Kidney (tissue), 14 donors: ENCODE results near the gene LMNA. TPM values are rescaled to one million over a fixed set of nuclear protein-coding genes. Genes with fewer than 3 reads are reported as not detected.
A peak's percentile ranks its signal among the peaks of the same experiment; 100 is the strongest.

Experiments used
- DNase-seq, 5 donors: peaks; one replicate each; pipeline ENCODE4 v3.0.0-alpha.2; 2013 to 2020
- FAIRE-seq: peaks from 2 replicates; lab custom pipeline; 2012; peaks lifted over from hg19 to GRCh38; lab: Jason Lieb, UNC
- H3K27ac ChIP-seq, 2 donors: one replicate each; pipeline ENCODE4 v1.7.0; 2013; ENCODE audit warnings: low read depth in 2 of 2, low read length in 2 of 2, inconsistent platforms in 1 of 2
- H3K27me3 ChIP-seq: one replicate; pipeline ENCODE4 v1.7.1; 2013; ENCODE audit warnings: low read length, inconsistent platforms; ENCODE audit not compliant: control insufficient read depth, insufficient read depth
- H3K36me3 ChIP-seq, 3 donors: one replicate each; pipeline versions ENCODE4 v1.7.0 to v1.7.1; 2013; ENCODE audit warnings: low read length in 3 of 3, control low read depth in 1 of 3, inconsistent platforms in 1 of 3; ENCODE audit not compliant: insufficient read depth in 3 of 3, control insufficient read depth in 2 of 3
- H3K4me1 ChIP-seq, 3 donors: one replicate each; pipeline versions ENCODE4 v1.7.0 to v1.7.1; 2013; ENCODE audit warnings: low read length in 3 of 3, inconsistent platforms in 1 of 3, low read depth in 1 of 3; ENCODE audit not compliant: control insufficient read depth in 2 of 3, insufficient read depth in 2 of 3
- H3K4me3 ChIP-seq, 3 donors: one replicate each; pipeline versions ENCODE4 v1.7.0 to v1.8.1; 2013; ENCODE audit warnings: low read length in 3 of 3, control low read depth in 1 of 3, inconsistent platforms in 1 of 3
- H3K9ac ChIP-seq, 3 donors: one replicate each; pipeline versions ENCODE4 v1.7.0 to v1.7.1; 2013; ENCODE audit warnings: low read length in 3 of 3, control low read depth in 1 of 3, inconsistent platforms in 1 of 3
- H3K9me3 ChIP-seq, 3 donors: one replicate each; pipeline versions ENCODE4 v1.7.0 to v1.7.1; 2013; ENCODE audit warnings: low read length in 3 of 3, control low read depth in 1 of 3, inconsistent platforms in 1 of 3; ENCODE audit not compliant: control insufficient read depth in 2 of 3, insufficient read depth in 1 of 3
- intact Hi-C: fragments of 100-400 bp; cut with DNase I; formaldehyde crosslinking; loops from one replicate; pipeline ENCODE4 v1.11.1; 2022
- polyA plus RNA-seq: library from polyadenylated mRNA; stranded (reverse); fragments of 350-450 nt; fragmentation: Illumina TruSeq; extraction: RNeasy Lipid Tissue Mini Kit (QIAGEN cat#74804); gene quantifications from one replicate; pipeline ENCODE4 v1.2.3, GENCODE V29; 2014; ENCODE audit warnings: low read depth, low replicate concordance; ENCODE audit not compliant: insufficient read depth
- total RNA-seq: library from RNA; stranded (reverse); fragmentation: NEBNext Ultra II Directional; extraction: Animal tissue kit (Norgen Biotek cat#: 25700); gene quantifications from one replicate; pipeline ENCODE4 v1.2.1, GENCODE V29; 2021
- TF ChIP-seq, protein P1 (sequence below): IDR thresholded peaks from 3 replicates; pipeline ENCODE4 v1.5.1; 2012; ENCODE audit warnings: mild to moderate bottlenecking, moderate library complexity, borderline replicate concordance; ENCODE audit not compliant: insufficient read depth; ENCODE audit errors: extremely low read depth
- donor health status: control.
- donor health status: control.
- donor health status: control.
- donor health status: control.
- donor health status: control.
- donor health status: DM: yes; HTN: yes; CAD: no.
- donor health status: Normal renal cell carcinoma (clear cell type).

Gene LMNA
- total and polyA plus RNA-seq, 2 donors from 2014 or later: 145 to 384 TPM

DNA sequence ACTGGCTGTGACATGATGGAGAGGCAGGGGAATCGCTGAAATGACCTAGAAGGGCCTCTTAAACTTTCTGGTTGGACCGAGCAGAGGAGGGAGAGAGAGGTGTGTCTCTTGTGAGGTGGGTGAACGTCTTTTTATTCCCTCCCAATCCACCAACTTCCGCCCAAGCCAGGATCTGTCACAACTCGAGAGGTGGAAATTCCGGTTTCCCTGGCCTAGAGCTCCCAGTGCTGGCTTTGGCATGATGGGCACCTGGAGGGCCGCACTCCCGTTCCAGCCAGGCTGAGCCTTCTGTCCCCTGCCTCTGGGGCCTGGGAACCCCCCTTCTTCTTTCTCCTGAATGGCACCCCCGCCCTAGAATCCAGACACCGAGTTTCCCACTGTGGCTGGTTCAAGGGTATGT lies 38.9 kb downstream of the LMNA start, which contains the start of gene SEMA4A:
Gene SEMA4A (plus strand): TSS at position 224 of the 400 bp plus-strand sequence. CDS start 994 bp downstream, outside the sequence.
- Histone ChIP-seq H3K4me3 (peak within 1 kb of the TSS in 1 of 3 donors; percentile 26), H3K9me3 (no peaks in the 10 kb centered on the region), H3K36me3 (no peaks in the 10 kb centered on the region), H3K27me3 (no peaks in the 10 kb centered on the region), H3K4me1 (peaks cover 3 to 27% (median 13%) of the 10 kb centered on the region in 3 donors), H3K9ac (peak within 1 kb of the TSS in 2 of 3 donors; percentile 18 to 37), H3K27ac (peak within 1 kb of the TSS; percentile 38 to 73)
- FAIRE-seq (no peak), DNase-seq (peak in 4 of 5 donors; percentile 68 to 89 (median 80))
- TF ChIP-seq, protein P1, sequence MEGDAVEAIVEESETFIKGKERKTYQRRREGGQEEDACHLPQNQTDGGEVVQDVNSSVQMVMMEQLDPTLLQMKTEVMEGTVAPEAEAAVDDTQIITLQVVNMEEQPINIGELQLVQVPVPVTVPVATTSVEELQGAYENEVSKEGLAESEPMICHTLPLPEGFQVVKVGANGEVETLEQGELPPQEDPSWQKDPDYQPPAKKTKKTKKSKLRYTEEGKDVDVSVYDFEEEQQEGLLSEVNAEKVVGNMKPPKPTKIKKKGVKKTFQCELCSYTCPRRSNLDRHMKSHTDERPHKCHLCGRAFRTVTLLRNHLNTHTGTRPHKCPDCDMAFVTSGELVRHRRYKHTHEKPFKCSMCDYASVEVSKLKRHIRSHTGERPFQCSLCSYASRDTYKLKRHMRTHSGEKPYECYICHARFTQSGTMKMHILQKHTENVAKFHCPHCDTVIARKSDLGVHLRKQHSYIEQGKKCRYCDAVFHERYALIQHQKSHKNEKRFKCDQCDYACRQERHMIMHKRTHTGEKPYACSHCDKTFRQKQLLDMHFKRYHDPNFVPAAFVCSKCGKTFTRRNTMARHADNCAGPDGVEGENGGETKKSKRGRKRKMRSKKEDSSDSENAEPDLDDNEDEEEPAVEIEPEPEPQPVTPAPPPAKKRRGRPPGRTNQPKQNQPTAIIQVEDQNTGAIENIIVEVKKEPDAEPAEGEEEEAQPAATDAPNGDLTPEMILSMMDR: no peak
- intact Hi-C loops: no loop called here

- peak overlapping the region in 1 of 2 donors; percentile 23 for H3K27ac ChIP-seq
- FAIRE-seq (no peak), DNase-seq (no peak)
- no peak overlapping the region for H3K9ac ChIP-seq
- no peaks in the 10 kb centered on the region for H3K27me3 ChIP-seq
- intact Hi-C loops: no loop called here
- TF ChIP-seq, protein P1: no peak
- no peaks in the 10 kb centered on the region for H3K9me3 ChIP-seq
- no peak overlapping the region for H3K4me3 ChIP-seq
- H3K36me3 ChIP-seq: no peaks in the 10 kb centered on the region
- peaks cover 3 to 27% (median 13%) of the 10 kb centered on the region in 3 donors for H3K4me1 ChIP-seq
These were observed 39.8 kb downstream of the LMNA start for GRCh38 chr1:156154317-156154749.

- H3K27ac ChIP-seq: no peak overlapping the region
- FAIRE-seq (no peak), DNase-seq (no peak)
- no peaks in the 10 kb centered on the region for H3K27me3 ChIP-seq
- H3K9ac ChIP-seq: no peak overlapping the region
- intact Hi-C loops: no loop called here
- H3K4me1 ChIP-seq: peaks cover 3 to 20% (median 19%) of the 10 kb centered on the region in 3 donors
- H3K36me3 ChIP-seq: no peaks in the 10 kb centered on the region
- H3K4me3 ChIP-seq: no peak overlapping the region
- H3K9me3 ChIP-seq: no peaks in the 10 kb centered on the region
- TF ChIP-seq, protein P1: no peak
These were observed 41.4 kb downstream of the LMNA start for GRCh38 chr1:156155756-156156510.
